ENCODE measurements around the gene GARIN1A.
"Not testable (repeated sequence)": the region's sequence is repeated elsewhere in the genome, so short reads cannot be mapped to it uniquely, and the experiment has no call there.

The GARIN1A gene

GRCh38 chr7:128687131-128687530 lies 15.0 kb downstream of the GARIN1A start:
- no peak for FAIRE-seq

- FAIRE-seq = no peak
These were observed 16.4 kb downstream of the GARIN1A start for GRCh38 chr7:128688492-128688891.

DNA sequence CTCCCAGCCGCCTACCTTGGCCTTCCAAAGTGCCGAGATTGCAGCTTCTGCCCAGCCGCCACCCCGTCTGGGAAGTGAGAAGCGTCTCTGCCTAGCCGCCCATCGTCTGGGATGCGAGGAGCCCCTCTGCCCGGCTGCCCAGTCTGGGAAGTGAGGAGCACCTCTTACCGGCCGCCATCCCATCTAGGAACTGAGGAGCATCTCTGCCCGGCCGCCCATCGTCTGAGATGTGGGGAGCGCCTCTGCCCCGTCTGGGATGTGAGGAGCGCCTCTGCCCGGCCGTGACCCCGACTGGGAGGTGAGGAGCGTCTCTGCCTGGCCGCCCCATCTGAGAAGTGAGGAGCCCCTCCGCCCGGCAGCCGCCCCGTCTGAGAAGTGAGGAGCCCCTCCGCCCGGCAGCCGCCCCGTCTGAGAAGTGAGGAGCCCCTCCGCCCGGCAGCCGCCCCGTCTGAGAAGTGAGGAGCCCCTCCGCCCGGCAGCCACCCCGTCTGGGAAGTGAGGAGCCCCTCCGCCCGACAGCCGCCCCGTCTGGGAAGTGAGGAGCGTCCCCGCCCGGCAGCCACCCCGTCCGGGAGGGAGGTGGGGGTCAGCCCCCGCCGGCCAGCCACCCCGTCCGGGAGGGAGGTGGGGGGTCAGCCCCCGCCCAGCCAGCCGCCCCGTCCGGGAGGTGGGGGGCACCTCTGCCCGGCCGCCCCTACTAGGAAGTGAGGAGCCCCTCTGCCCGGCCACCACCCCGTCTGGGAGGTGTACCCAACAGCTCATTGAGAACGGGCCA lies 17.3 kb downstream of the GARIN1A start:
- FAIRE-seq = not testable (repeated sequence)

DNA sequence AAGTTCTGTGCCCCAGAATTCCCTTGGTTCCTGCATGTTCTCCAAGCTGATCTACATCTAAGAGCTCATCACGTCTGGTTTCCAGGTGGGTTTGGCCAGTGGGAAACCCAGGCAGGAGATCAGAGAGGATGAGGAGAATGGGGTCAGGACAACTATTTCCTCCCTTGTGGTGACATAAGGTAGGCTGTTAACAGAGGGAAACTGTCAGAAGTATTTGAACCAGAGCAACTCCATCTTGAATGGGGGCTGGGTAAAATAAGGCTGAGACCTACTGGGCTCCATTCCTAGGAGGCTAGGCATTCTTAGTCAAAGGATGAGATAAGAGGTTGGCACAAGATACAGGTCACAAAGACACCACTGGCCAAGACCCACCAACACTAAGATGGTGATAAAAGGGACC lies 19.1 kb downstream of the GARIN1A start:
- no peak for FAIRE-seq

- no peak for FAIRE-seq
These were observed 20.7 kb downstream of the GARIN1A start for GRCh38 chr7:128692623-128693270.

DNA sequence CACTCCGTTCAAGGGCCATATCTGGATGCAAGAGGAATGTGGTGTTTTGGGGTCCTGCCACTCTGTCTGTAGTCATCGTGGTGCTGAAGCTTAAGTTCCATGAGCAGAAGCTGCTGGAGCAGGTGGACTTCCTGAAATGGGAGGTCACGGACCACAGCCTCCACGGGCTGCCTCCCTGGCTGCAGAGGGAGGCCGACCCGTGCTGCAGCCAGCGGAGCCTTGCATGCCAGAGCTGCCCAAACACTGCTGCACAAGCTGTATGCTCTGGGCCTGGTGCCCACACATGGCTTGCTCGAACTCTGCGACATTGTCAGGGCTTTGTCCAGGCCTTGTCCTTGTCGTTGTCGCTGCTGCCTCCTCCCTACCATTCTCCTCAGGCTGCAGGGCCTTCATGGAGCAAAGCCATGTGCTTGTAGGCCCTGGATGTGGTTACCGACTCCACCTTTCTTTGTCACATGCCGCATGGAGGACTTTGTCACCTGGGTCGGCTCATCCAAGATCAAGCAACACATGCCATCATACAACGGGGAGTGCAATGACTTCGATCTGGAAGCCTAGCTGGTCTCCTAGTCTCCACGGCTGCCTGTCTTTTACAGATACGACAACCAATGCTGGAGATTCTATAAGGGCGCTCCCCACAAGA lies 21.4 kb downstream of the GARIN1A start:
- FAIRE-seq = no peak

DNA sequence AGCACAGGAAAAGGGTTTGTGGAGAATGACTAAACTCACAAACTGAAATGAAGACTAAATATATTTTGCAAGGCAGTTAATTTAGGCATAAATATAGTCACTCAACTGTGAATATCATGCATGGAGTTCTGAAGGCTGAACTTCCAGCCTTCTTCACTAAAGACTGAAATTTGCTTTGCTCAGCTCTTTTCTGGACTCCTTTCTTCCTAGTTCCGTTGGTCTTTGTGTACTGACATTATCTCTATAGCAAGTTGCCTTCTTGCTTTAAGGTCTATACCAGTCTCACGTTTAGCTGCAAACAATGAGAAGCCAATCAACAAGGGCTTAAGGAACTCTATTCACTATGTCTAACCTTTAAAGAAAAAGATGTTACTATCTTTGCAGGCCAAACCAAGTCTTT lies 22.6 kb downstream of the GARIN1A start:
- FAIRE-seq = no peak

GRCh38 chr7:128697302-128697905 lies 25.3 kb downstream of the GARIN1A start:
- no peak for FAIRE-seq

- FAIRE-seq = no peak
These were observed 27.2 kb downstream of the GARIN1A start for GRCh38 chr7:128699196-128699712.

DNA sequence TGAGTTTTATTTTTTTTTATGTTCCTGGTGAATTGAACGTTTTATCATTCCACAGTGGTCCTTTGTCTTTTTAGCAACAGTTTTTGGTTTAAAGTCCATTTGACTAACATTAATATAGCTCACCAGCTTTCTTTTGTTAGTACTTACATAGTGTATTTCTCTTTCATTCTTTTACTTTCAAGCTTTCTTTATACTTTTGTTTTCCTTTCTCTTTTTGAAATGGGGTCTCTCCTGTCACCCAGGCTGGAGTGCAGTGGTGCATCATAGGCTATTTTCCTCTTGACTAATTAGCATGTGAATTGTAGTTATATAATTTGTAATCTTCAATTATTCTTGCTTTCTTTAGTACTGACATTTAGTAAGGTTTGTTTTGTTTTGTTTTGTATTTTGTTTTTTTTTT lies 27.8 kb downstream of the GARIN1A start:
- no peak for FAIRE-seq

- FAIRE-seq = no peak
These were observed 29.1 kb downstream of the GARIN1A start for GRCh38 chr7:128701062-128701785.

DNA sequence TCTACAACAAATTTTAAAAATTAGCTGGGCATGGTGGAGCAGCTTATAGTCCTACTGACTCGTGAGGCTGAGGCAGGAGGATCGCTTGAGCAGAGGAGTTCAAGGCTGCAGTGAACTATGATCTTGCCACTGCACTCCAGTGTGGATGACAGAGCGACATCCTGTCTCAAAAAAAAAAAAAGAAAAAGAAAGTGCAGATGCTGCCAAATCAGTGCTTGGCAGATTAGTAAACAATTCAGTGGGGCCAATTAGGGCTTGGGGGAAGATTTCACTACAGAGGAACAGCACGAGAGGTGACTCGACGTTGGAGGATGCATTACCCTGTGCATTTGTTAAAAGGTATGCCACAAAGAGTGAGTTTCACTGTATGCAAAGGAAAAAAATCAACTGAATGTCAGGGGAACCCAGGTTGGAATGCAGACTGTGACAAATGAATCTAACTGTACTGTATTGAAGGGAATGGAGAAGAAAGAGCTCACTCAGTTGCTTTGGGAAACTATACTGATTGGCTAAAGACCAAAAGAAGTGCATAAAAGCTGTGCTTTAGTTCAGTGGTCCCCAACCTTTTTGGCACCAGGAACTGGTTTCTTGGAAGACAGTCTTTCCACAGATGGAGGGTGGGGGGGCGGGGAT lies 31.6 kb downstream of the GARIN1A start:
- FAIRE-seq = no peak

DNA sequence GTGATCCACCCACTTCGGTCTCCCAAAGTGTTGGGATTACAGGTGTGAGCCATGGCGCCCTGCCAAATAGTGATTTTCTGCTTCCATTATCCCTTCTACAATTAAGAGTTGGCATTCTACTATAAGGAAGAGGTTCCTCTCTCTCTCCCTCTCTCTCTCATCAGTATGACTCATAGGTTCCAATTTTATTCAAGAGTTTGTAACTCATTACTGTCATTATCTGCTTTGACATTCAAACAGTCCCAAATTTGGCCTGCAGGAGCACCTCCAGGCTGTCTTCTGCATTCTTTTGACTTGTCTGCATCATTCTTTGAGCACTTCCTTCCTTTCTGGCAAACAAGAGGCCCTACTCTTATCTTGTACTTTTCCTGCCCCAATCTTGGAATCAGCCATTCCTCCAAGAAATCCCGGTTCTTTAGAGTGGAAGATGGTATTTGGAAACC lies 33.8 kb downstream of the GARIN1A start:
- FAIRE-seq = no peak

GRCh38 chr7:128707752-128708151 lies 35.7 kb downstream of the GARIN1A start:
- no peak for FAIRE-seq

DNA sequence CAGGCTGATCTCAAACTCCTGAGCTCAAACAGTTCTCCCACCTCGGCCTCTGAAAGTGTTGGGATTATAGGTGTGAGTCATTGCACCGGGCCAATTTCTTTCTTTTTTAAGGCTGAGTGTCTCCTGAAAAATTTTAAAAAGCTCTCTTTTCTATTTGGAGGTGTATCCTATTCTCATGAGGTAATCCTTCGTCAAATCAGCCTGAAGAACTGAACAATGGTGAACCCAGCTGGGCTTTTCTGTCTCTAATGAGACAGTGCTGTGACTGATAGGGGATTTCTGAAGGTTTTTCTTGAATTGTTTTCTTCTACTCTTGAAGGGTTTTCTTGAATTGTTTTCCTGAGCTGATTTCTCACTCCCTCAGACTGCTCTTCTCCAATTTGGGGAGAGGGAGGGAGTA lies 36.1 kb downstream of the GARIN1A start:
- no peak for FAIRE-seq

DNA sequence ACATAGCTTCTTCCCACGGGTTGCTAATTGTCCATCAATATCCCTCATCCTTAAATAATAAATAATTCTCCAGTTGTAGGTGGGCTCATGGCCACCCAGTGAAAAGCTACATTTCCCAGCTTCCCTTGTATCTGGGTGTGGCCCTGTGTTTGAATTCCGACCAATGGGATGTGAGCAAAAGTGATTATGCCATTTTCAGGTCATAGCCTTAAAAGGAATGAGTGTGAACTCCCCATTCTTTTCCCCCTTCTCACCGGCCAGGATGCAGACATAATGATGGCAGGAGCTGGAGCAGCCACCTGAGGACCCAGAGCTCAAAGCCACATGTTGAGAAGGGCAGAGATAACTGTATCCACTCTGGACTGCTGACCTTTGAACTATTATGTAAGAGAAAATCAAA lies 36.7 kb downstream of the GARIN1A start:
- FAIRE-seq = no peak

- no peak for FAIRE-seq
These were observed 38.4 kb downstream of the GARIN1A start for GRCh38 chr7:128710481-128710880.

GRCh38 chr7:128713794-128714193 lies 41.7 kb downstream of the GARIN1A start:
- no peak for FAIRE-seq

- no peak for FAIRE-seq
These were observed 42.8 kb downstream of the GARIN1A start for GRCh38 chr7:128714701-128715495.

DNA sequence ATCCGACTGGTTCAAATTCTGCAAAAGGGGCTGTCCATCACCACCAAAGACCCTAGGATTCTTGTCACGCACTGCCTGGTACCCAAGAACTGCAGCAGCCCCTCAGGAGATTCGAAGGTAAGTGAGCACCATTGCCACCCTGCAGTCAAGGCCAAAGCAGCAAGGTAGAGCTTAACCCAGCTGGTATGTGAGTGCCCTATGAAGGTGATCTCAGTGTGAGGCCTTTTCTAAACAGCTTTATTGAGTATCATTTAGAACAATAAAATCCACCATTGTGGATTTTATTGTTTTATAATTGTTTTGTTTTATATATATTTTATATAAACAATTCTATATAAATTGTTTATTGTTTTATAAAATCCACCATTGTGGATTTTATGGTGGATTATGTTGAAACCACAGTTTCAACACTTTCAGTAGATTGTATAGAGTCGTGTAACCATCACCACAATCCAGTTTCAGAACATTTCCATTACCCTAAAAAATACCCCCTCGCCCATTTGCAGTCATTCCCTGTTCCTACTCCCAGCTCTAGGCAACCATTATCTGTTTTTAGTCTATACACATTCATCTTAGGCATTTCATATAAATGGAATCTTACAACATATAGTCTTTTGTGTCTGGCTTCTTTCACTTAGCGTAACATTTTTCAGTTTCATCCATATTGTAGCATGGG lies 47.0 kb downstream of the GARIN1A start:
- FAIRE-seq = no peak

DNA sequence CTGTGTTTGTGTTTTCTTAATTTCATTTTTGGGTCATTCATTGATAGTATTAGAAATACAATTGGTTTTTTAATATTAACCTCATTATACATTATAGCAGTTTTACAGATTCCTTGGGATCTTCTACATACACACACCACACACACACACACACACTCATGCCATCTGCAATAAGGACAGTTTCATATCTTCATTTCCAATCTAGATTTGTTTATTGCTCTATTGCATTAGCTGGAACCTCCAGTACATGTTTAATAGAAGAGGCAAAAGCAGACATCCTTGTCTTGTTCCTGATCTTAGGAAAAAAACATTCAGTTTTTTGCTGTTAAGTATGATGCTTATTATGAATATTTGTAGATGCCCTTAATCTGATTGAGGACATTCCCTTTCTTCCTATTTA lies 49.3 kb downstream of the GARIN1A start:
- FAIRE-seq = no peak
